Measurements from ENCODE around the gene JPH3. TPM values are rescaled to one million over a fixed set of nuclear protein-coding genes. Genes with fewer than 3 reads are reported as not detected.

JPH3 gene
- total RNA-seq, 4 donors from 2014 or later = not detected

GRCh38 chr16:87556941-87557459 is 45.3 kb upstream of the JPH3 start:
- DNase-seq = peak in 1 of 2 donors; percentile 29
- in situ Hi-C loops (cut with MboI; ENCODE audit: low sequenced_read_pairs in 4 of 4) = no loop called here
- ATAC-seq = peak; percentile 55 to 60

GRCh38 chr16:87558682-87559081 is 43.6 kb upstream of the JPH3 start:
- no peak for ATAC-seq
- Histone ChIP-seq H3K27me3 (peaks cover 0 to 12% (median 10%) of the 10 kb centered on the region in 3 donors), H3K27ac (no peak overlapping the region), H3K9me3 (no peaks in the 10 kb centered on the region), H3K36me3 (no peaks in the 10 kb centered on the region), H3K4me3 (no peak overlapping the region), H3K4me1 (no peaks in the 10 kb centered on the region)
- in situ Hi-C loops (cut with MboI; ENCODE audit: low sequenced_read_pairs in 4 of 4) = no loop called here
- intact Hi-C loops (cut with DNase I; ENCODE audit: low total_unique reads) = no loop called here
- DNase-seq = no peak
- TF ChIP-seq, protein P1, sequence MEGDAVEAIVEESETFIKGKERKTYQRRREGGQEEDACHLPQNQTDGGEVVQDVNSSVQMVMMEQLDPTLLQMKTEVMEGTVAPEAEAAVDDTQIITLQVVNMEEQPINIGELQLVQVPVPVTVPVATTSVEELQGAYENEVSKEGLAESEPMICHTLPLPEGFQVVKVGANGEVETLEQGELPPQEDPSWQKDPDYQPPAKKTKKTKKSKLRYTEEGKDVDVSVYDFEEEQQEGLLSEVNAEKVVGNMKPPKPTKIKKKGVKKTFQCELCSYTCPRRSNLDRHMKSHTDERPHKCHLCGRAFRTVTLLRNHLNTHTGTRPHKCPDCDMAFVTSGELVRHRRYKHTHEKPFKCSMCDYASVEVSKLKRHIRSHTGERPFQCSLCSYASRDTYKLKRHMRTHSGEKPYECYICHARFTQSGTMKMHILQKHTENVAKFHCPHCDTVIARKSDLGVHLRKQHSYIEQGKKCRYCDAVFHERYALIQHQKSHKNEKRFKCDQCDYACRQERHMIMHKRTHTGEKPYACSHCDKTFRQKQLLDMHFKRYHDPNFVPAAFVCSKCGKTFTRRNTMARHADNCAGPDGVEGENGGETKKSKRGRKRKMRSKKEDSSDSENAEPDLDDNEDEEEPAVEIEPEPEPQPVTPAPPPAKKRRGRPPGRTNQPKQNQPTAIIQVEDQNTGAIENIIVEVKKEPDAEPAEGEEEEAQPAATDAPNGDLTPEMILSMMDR (IDR thresholded peaks at IDR 0.05 in 4 of 5, conservative IDR thresholded peaks at IDR 0.05 in 1 of 5) = no peak
- TF ChIP-seq POLR2A (IDR thresholded peaks at IDR 0.05) = no peak

More at GRCh38 chr16:87556941-87557459, 45.3 kb upstream of the JPH3 start:
- Histone ChIP-seq H3K27ac (peak overlapping the region in 3 of 4 donors; percentile 46 to 66 (median 60)), H3K9me3 (no peaks in the 10 kb centered on the region), H3K36me3 (no peaks in the 10 kb centered on the region), H3K4me1 (no peaks in the 10 kb centered on the region), H3K27me3 (peaks cover 0 to 12% (median 10%) of the 10 kb centered on the region in 3 donors), H3K4me3 (no peak overlapping the region)
- intact Hi-C loops (cut with DNase I; ENCODE audit: low total_unique reads) = no loop called here
- TF ChIP-seq POLR2A (IDR thresholded peaks at IDR 0.05) = no peak
- TF ChIP-seq, protein P1 (IDR thresholded peaks at IDR 0.05 in 4 of 5, conservative IDR thresholded peaks at IDR 0.05 in 1 of 5) = no peak

DNA sequence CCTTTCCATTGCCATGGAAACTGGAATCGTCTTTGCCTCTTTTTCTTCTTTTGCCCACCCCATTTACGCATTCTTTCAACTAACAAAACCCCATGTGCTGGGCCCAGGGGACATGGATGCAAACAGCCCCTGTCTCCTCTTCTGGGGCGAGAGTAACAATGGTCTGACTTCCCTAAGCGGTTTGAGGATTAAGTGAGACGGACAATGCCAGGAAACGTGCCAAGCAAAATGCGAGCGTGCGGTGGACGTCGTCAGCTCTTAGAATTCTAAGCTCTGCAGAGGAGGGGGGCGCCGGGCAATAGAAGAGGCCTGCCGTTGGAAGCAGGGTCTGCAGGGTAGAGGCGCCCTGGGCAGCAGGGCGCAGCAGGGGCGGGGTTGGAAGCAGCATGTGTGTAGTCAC is 42.4 kb upstream of the JPH3 start:
- H3K4me1 ChIP-seq = no peaks in the 10 kb centered on the region
- DNase-seq = no peak
- intact Hi-C loops (cut with DNase I; ENCODE audit: low total_unique reads) (no loop called here), in situ Hi-C loops (cut with MboI; ENCODE audit: low sequenced_read_pairs in 4 of 4) (no loop called here)
- no peaks in the 10 kb centered on the region for H3K36me3 ChIP-seq
- no peak for ATAC-seq
- H3K9me3 ChIP-seq = no peaks in the 10 kb centered on the region
- TF ChIP-seq, protein P1 (IDR thresholded peaks at IDR 0.05 in 4 of 5, conservative IDR thresholded peaks at IDR 0.05 in 1 of 5) = no peak
- no peak for TF ChIP-seq POLR2A (IDR thresholded peaks at IDR 0.05)
- H3K27ac ChIP-seq = peak overlapping the region in 1 of 4 donors; percentile 5
- no peak overlapping the region for H3K4me3 ChIP-seq
- peaks cover 0 to 10% (median 5%) of the 10 kb centered on the region in 3 donors for H3K27me3 ChIP-seq

GRCh38 chr16:87560428-87561199 is 41.7 kb upstream of the JPH3 start:
- peak overlapping the region in 1 of 4 donors; percentile 5 for H3K27ac ChIP-seq
- TF ChIP-seq, protein P1 (IDR thresholded peaks at IDR 0.05 in 4 of 5, conservative IDR thresholded peaks at IDR 0.05 in 1 of 5) = no peak
- TF ChIP-seq POLR2A (IDR thresholded peaks at IDR 0.05) = no peak
- no peaks in the 10 kb centered on the region for H3K9me3 ChIP-seq
- DNase-seq = peak in 1 of 2 donors; percentile 37
- H3K27me3 ChIP-seq = peaks cover 0 to 10% (median 3%) of the 10 kb centered on the region in 3 donors
- no peaks in the 10 kb centered on the region for H3K36me3 ChIP-seq
- intact Hi-C loops (cut with DNase I; ENCODE audit: low total_unique reads) (no loop called here), in situ Hi-C loops (cut with MboI; ENCODE audit: low sequenced_read_pairs in 4 of 4) (no loop called here)
- ATAC-seq = peak in 1 of 2 donors; percentile 32
- no peaks in the 10 kb centered on the region for H3K4me1 ChIP-seq
- no peak overlapping the region for H3K4me3 ChIP-seq
